Transverse colon (tissue), 4 donors: ENCODE measurements around the gene TTC16. TPM values are rescaled to one million over a fixed set of nuclear protein-coding genes. Genes with fewer than 3 reads are reported as not detected.

Experiments used
- DNase-seq: peaks from one replicate; pipeline ENCODE4 v3.0.0-alpha.2; 2019
- H3K27ac ChIP-seq, 4 donors: fragments of 200-600 bp; sonication (generic); 2 replicates each; pipeline ENCODE4 v1.5.1; 2016 to 2018; ENCODE audit warnings: inconsistent platforms in 4 of 4
- H3K27me3 ChIP-seq: fragments of 200-600 bp; sonication (generic); 2 replicates; pipeline ENCODE4 v1.5.1; 2017; ENCODE audit warnings: inconsistent platforms
- H3K36me3 ChIP-seq, 4 donors: fragments of 200-600 bp; sonication (generic); 2 replicates each; pipeline ENCODE4 v1.5.1; 2017 to 2019; ENCODE audit warnings: inconsistent platforms in 4 of 4
- H3K4me1 ChIP-seq, 4 donors: fragments of 200-600 bp; sonication (generic); 2 replicates each; pipeline ENCODE4 v1.5.1; 2017 to 2020; ENCODE audit warnings: inconsistent platforms in 4 of 4
- H3K4me3 ChIP-seq, 4 donors: fragments of 200-600 bp; sonication (generic); 1 replicate in 1 of 4; 2 replicates in 3 of 4; pipeline versions ENCODE4 v1.5.1 to v1.6.1; 2017 to 2019; ENCODE audit warnings: inconsistent platforms in 4 of 4
- H3K9me3 ChIP-seq, 2 donors: fragments of 200-600 bp; sonication (generic); 2 replicates each; pipeline ENCODE4 v1.5.1; 2017 to 2019; ENCODE audit warnings: inconsistent platforms in 2 of 2
- EP300 ChIP-seq: sonication (generic); formaldehyde crosslinking; IDR thresholded peaks from one replicate; pipeline ENCODE4 v1.6.1; 2017; ENCODE audit warnings: antibody characterized with exemption, low read depth
- POLR2A ChIP-seq: fragments of 450-650 bp; IDR thresholded peaks from one replicate; pipeline ENCODE4 v1.6.1; 2016; ENCODE audit warnings: antibody characterized with exemption, mild to moderate bottlenecking, moderate library complexity
- POLR2AphosphoS5 ChIP-seq, 3 donors: sonication (generic); formaldehyde crosslinking; IDR thresholded peaks; one replicate each; pipeline ENCODE4 v1.6.1; 2016; ENCODE audit warnings: antibody characterized with exemption in 3 of 3
- WGBS, 2 donors: methylation state at CpG; one replicate each; pipeline ENCODE4 v1.1.5; 2018; ENCODE audit warnings: low coverage in 1 of 2; 5-methylcytosine and 5-hydroxymethylcytosine counted together
- in situ Hi-C, 4 donors: fragments of 200-750 bp; cut with MboI; loops; one replicate each; pipeline versions ENCODE4 v1.15.0 to v1.15.1; 2017; ENCODE audit warnings: low sequenced_read_pairs in 3 of 4, low pct_ligation_motif_present in 1 of 4, low pct_unique_long_range_greater_than_20kb in 1 of 4
- intact Hi-C: fragments of 100-400 bp; cut with DNase I; formaldehyde crosslinking; loops from one replicate; pipeline ENCODE4 v1.15.1; 2023; ENCODE audit warnings: low total_unique reads
- total RNA-seq, 4 donors: library from RNA; depleted of rRNA; stranded (reverse); fragments of >200 nt; gene quantifications; one replicate each; pipeline ENCODE4 v1.1.0, GENCODE V29; 2016
- TF ChIP-seq, protein P1 (sequence below), 5 experiments: fragments of 200-600 bp in 3 of 5; fragments of 450-650 bp in 2 of 5; sonication (generic) in 3 of 5; IDR thresholded peaks; 1 replicate in 2 of 5; 2 replicates in 3 of 5; pipeline ENCODE4 v1.5.1; 2016 to 2017; ENCODE audit warnings: antibody characterized with exemption in 5 of 5, inconsistent platforms in 3 of 5, mild to moderate bottlenecking in 2 of 5, moderate library complexity in 1 of 5

The TTC16 gene
- total RNA-seq, 4 donors from 2014 or later: not detected

DNA sequence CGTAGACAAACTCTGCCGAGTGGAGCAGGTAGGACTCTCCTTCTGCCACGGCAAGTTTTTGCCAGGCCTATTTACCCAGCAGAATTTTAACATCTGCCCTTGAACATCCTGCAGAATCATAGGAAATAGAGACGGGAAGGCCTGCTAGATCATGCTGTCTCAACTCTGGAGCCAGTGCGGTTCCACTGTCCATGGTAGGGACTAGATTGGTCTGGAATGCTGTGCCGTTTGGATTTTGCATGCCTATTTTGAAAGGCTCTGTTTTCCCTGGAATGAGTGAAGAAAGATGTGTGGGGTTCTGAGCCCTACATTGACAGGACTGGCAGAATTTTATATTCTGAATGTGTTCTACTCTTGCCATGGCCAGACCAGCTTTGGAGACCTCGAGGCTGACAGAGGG lies 42.6 kb upstream of the TTC16 start:
- Histone ChIP-seq H3K27me3 (no peaks in the 10 kb centered on the region), H3K36me3 (no peaks in the 10 kb centered on the region), H3K27ac (no peak overlapping the region), H3K4me1 (no peaks in the 10 kb centered on the region), H3K4me3 (no peak overlapping the region), H3K9me3 (no peaks in the 10 kb centered on the region)
- TF ChIP-seq POLR2A (no peak), EP300 (no peak), POLR2AphosphoS5 (IDR thresholded peaks at IDR 0.05) (no peak)
- TF ChIP-seq, protein P1, sequence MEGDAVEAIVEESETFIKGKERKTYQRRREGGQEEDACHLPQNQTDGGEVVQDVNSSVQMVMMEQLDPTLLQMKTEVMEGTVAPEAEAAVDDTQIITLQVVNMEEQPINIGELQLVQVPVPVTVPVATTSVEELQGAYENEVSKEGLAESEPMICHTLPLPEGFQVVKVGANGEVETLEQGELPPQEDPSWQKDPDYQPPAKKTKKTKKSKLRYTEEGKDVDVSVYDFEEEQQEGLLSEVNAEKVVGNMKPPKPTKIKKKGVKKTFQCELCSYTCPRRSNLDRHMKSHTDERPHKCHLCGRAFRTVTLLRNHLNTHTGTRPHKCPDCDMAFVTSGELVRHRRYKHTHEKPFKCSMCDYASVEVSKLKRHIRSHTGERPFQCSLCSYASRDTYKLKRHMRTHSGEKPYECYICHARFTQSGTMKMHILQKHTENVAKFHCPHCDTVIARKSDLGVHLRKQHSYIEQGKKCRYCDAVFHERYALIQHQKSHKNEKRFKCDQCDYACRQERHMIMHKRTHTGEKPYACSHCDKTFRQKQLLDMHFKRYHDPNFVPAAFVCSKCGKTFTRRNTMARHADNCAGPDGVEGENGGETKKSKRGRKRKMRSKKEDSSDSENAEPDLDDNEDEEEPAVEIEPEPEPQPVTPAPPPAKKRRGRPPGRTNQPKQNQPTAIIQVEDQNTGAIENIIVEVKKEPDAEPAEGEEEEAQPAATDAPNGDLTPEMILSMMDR (IDR thresholded peaks at IDR 0.05): no peak
- WGBS, 2 donors: 90 to 100% methylated on average over 1 to 7 of the region's 7 CpGs
- in situ Hi-C loops (no loop called here), intact Hi-C loops (no loop called here)
- no peak for DNase-seq

DNA sequence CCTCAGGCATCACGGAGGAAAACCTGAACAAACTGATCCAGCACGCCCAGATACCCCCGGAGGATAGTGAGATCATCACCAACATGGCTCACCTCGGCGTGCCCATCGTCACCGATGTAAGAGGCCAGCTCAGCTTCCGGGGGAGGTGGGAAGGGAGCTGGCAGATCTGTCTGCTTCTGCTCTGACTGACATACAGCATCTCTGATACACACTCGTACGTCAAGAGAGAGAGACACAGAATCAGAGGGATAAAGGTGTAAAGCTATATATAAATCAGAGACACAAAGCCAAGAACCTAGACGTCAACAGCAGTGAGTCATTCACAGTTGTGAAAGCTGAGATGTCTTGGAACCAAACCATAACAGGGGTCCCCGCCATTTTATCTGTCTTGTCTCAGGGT lies 39.2 kb upstream of the TTC16 start:
- Histone ChIP-seq H3K4me3 (no peak overlapping the region), H3K36me3 (no peaks in the 10 kb centered on the region), H3K27me3 (no peaks in the 10 kb centered on the region), H3K27ac (no peak overlapping the region), H3K9me3 (no peaks in the 10 kb centered on the region), H3K4me1 (no peaks in the 10 kb centered on the region)
- TF ChIP-seq EP300: no peak
- TF ChIP-seq POLR2AphosphoS5 (IDR thresholded peaks at IDR 0.05): no peak
- intact Hi-C loops (no loop called here), in situ Hi-C loops (no loop called here)
- 89% methylated on average over 12 of the region's 12 CpGs; no CpG with 5 or more reads in 1 of the 2 donors for WGBS, 2 donors
- no peak for DNase-seq

DNA sequence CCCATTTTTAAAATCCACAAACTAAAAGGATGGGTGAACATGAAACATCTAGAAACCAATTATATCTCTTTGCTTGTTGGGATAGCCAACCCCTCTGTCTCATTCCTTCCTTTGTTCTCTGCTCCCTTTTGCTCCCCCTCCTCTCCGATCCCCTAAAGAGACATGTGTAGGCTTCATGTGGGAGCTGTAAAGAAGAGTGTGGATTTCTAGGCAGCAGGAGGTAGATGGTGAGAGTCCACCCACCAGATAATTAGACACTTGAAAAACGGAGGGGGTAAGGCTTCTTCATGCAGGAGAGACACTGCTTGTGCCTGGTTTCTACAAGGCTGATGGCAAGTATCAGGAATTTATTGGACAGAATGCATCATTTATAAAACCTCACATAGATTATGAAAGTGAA lies 36.4 kb upstream of the TTC16 start:
- no peak for DNase-seq
- no peaks in the 10 kb centered on the region for H3K36me3 ChIP-seq
- H3K9me3 ChIP-seq: no peaks in the 10 kb centered on the region
- intact Hi-C loops: no loop called here
- no peaks in the 10 kb centered on the region for H3K27me3 ChIP-seq
- no peak overlapping the region for H3K4me3 ChIP-seq
- in situ Hi-C loops: no loop called here
- TF ChIP-seq POLR2A (no peak), POLR2AphosphoS5 (IDR thresholded peaks at IDR 0.05) (no peak), EP300 (no peak)
- TF ChIP-seq, protein P1 (IDR thresholded peaks at IDR 0.05): no peak
- WGBS, 2 donors: 71 to 77% methylated on average over 2 of the region's 2 CpGs
- no peaks in the 10 kb centered on the region for H3K4me1 ChIP-seq
- no peak overlapping the region for H3K27ac ChIP-seq

DNA sequence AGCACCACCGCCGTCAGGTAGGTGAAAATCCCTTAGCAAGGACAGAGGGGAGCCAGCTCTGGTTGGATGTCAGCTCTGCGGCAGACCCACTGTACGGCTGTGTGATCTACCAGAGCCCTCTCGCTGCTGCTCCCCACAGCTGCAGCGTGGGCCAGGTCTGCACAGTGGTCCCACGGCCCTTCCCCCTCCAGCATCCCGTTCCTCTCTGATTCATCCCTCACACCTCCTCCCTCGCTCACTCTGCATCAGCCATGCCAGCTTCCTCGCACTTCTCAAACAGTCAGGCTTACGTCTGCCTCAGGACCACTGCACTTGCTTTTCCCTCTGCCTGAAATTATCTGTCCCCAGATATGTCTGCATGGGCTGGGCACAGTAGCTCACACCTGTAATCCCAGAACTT lies 35.7 kb upstream of the TTC16 start:
- Histone ChIP-seq H3K27ac (no peak overlapping the region), H3K9me3 (no peaks in the 10 kb centered on the region), H3K27me3 (no peaks in the 10 kb centered on the region), H3K4me3 (no peak overlapping the region), H3K4me1 (no peaks in the 10 kb centered on the region), H3K36me3 (no peaks in the 10 kb centered on the region)
- no peak for DNase-seq
- intact Hi-C loops (no loop called here), in situ Hi-C loops (no loop called here)
- TF ChIP-seq POLR2AphosphoS5 (IDR thresholded peaks at IDR 0.05) (no peak), EP300 (no peak), POLR2A (no peak)
- TF ChIP-seq, protein P1 (IDR thresholded peaks at IDR 0.05): no peak
- 90 to 100% methylated on average over 3 to 11 of the region's 11 CpGs for WGBS, 2 donors

DNA sequence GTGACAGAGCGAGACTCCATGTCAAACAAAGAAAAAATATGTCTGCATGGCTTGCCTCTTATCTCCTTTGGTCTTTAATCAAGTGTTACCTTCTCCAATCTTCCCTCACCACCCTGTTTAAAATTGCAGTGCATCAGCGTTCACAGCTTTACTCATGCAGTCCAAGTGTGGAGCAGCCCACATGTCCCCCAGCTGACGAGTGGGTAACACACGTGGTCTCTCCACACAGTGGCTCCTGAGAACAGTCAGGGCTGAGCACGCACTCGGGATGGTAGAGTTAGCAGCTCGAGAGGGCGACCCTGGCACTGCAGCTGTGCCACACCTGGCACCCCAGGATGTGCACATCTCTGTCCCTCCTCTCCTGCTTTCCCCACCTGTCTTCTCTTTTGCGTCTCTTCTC lies 35.0 kb upstream of the TTC16 start:
- Histone ChIP-seq H3K27me3 (no peaks in the 10 kb centered on the region), H3K4me3 (no peak overlapping the region), H3K27ac (no peak overlapping the region), H3K36me3 (no peaks in the 10 kb centered on the region), H3K4me1 (no peaks in the 10 kb centered on the region), H3K9me3 (no peaks in the 10 kb centered on the region)
- DNase-seq: no peak
- 87% methylated on average over 4 to 9 of the region's 9 CpGs for WGBS, 2 donors
- intact Hi-C loops (no loop called here), in situ Hi-C loops (no loop called here)
- TF ChIP-seq POLR2AphosphoS5 (IDR thresholded peaks at IDR 0.05) (no peak), EP300 (no peak), POLR2A (no peak)
- TF ChIP-seq, protein P1 (IDR thresholded peaks at IDR 0.05): no peak
